KOPT-K1 (cell line): ENCODE results near the gene SKIC3.

Source experiments
- H3K27ac ChIP-seq: fragments of 200-600 bp; sonication (generic); 2 replicates; pipeline ENCODE4 v1.5.1; 2016; ENCODE audit warnings: antibody characterized with exemption, mild to moderate bottlenecking, low read depth, low read length; ENCODE audit not compliant: poor library complexity, severe bottlenecking
- H3K36me3 ChIP-seq: fragments of 200-600 bp; sonication (generic); 2 replicates; pipeline ENCODE4 v1.5.1; 2017; ENCODE audit warnings: antibody characterized with exemption, mild to moderate bottlenecking, low read length, moderate library complexity; ENCODE audit not compliant: insufficient read depth
- H3K9me3 ChIP-seq: fragments of 200-600 bp; sonication (generic); 2 replicates; pipeline ENCODE4 v1.5.1; 2017; ENCODE audit warnings: antibody characterized with exemption, low read length, mild to moderate bottlenecking; ENCODE audit not compliant: insufficient read depth, poor library complexity, severe bottlenecking

Gene SKIC3

GRCh38 chr5:95554647-95555548, at the start of gene SKIC3, which contains the start of gene ARSK:
Gene SKIC3 (minus strand): TSS chr5:95554977. CDS start chr5:95547150, 7,827 bp downstream.
Gene ARSK (plus strand): TSS chr5:95555101. CDS start chr5:95555279, 178 bp downstream.
- no peaks in the 10 kb centered on the region for H3K9me3 ChIP-seq
- peak within 1 kb of the TSS; percentile 63 for H3K27ac ChIP-seq
- H3K36me3 ChIP-seq = peaks cover 13% of the 10 kb centered on the region

GRCh38 chr5:95600557-95600956, 45.8 kb upstream of the SKIC3 start:
- no peaks in the 10 kb centered on the region for H3K9me3 ChIP-seq

GRCh38 chr5:95599252-95599651, 44.5 kb upstream of the SKIC3 start:
- no peak overlapping the region for H3K27ac ChIP-seq
- H3K9me3 ChIP-seq = no peaks in the 10 kb centered on the region
- peaks cover 8% of the 10 kb centered on the region for H3K36me3 ChIP-seq

More at GRCh38 chr5:95600557-95600956, 45.8 kb upstream of the SKIC3 start:
- Histone ChIP-seq H3K27ac (no peak overlapping the region), H3K36me3 (peaks cover 8% of the 10 kb centered on the region)

- no peak overlapping the region for H3K27ac ChIP-seq
- H3K36me3 ChIP-seq = no peaks in the 10 kb centered on the region
- no peaks in the 10 kb centered on the region for H3K9me3 ChIP-seq
Observed at GRCh38 chr5:95595289-95595931, 40.6 kb upstream of the SKIC3 start.

GRCh38 chr5:95591490-95591901, 36.7 kb upstream of the SKIC3 start:
- H3K27ac ChIP-seq = no peak overlapping the region
- no peaks in the 10 kb centered on the region for H3K9me3 ChIP-seq
- H3K36me3 ChIP-seq = no peaks in the 10 kb centered on the region

GRCh38 chr5:95590880-95591279, 36.1 kb upstream of the SKIC3 start:
- H3K27ac ChIP-seq = no peak overlapping the region
- no peaks in the 10 kb centered on the region for H3K36me3 ChIP-seq
- H3K9me3 ChIP-seq = no peaks in the 10 kb centered on the region

GRCh38 chr5:95583992-95584391, 29.2 kb upstream of the SKIC3 start:
- Histone ChIP-seq H3K9me3 (no peaks in the 10 kb centered on the region), H3K36me3 (no peaks in the 10 kb centered on the region; the same call in 1 of the 2 replicates), H3K27ac (no peak overlapping the region)

- Histone ChIP-seq H3K27ac (no peak overlapping the region), H3K36me3 (no peaks in the 10 kb centered on the region; the same call in 1 of the 2 replicates), H3K9me3 (no peaks in the 10 kb centered on the region)
Observed at GRCh38 chr5:95581576-95581975, 26.8 kb upstream of the SKIC3 start.

GRCh38 chr5:95572016-95572415, 17.2 kb upstream of the SKIC3 start:
- H3K9me3 ChIP-seq = no peaks in the 10 kb centered on the region
- H3K27ac ChIP-seq = no peak overlapping the region
- peaks cover 25% of the 10 kb centered on the region for H3K36me3 ChIP-seq

GRCh38 chr5:95565280-95565920, 10.6 kb upstream of the SKIC3 start:
- H3K9me3 ChIP-seq = no peaks in the 10 kb centered on the region
- H3K27ac ChIP-seq = no peak overlapping the region
- H3K36me3 ChIP-seq = peaks cover 26% of the 10 kb centered on the region

- H3K27ac ChIP-seq = no peak overlapping the region
- no peaks in the 10 kb centered on the region for H3K9me3 ChIP-seq
- peaks cover 26% of the 10 kb centered on the region for H3K36me3 ChIP-seq
Observed at GRCh38 chr5:95564450-95564849, 9.7 kb upstream of the SKIC3 start.

GRCh38 chr5:95563367-95563766, 8.6 kb upstream of the SKIC3 start:
- Histone ChIP-seq H3K27ac (no peak overlapping the region), H3K36me3 (peaks cover 19% of the 10 kb centered on the region)

GRCh38 chr5:95562282-95562681, 7.5 kb upstream of the SKIC3 start:
- Histone ChIP-seq H3K36me3 (peaks cover 8% of the 10 kb centered on the region), H3K27ac (no peak overlapping the region), H3K9me3 (no peaks in the 10 kb centered on the region)

More at GRCh38 chr5:95563367-95563766, 8.6 kb upstream of the SKIC3 start:
- H3K9me3 ChIP-seq = no peaks in the 10 kb centered on the region

GRCh38 chr5:95557841-95558240, 3.1 kb upstream of the SKIC3 start:
- peaks cover 2% of the 10 kb centered on the region; the same call in 1 of the 2 replicates for H3K36me3 ChIP-seq

GRCh38 chr5:95555553-95555952, 776 bp upstream of the SKIC3 start:
- peak overlapping the region; percentile 63 for H3K27ac ChIP-seq
- no peaks in the 10 kb centered on the region for H3K9me3 ChIP-seq
- peaks cover 8% of the 10 kb centered on the region; the same call in 1 of the 2 replicates for H3K36me3 ChIP-seq

More at GRCh38 chr5:95557841-95558240, 3.1 kb upstream of the SKIC3 start:
- Histone ChIP-seq H3K9me3 (no peaks in the 10 kb centered on the region), H3K27ac (no peak overlapping the region)
